GM21423 (cell line): ENCODE measurements around the gene TENM3.

Source experiments
- ATAC-seq: cut with Tn5 transposase; IDR thresholded peaks from one replicate; pipeline ENCODE4 v1.9.1; 2021; ENCODE audit warnings: mild to moderate bottlenecking, moderate library complexity; ENCODE audit not compliant: unreplicated experiment

TENM3 gene

DNA sequence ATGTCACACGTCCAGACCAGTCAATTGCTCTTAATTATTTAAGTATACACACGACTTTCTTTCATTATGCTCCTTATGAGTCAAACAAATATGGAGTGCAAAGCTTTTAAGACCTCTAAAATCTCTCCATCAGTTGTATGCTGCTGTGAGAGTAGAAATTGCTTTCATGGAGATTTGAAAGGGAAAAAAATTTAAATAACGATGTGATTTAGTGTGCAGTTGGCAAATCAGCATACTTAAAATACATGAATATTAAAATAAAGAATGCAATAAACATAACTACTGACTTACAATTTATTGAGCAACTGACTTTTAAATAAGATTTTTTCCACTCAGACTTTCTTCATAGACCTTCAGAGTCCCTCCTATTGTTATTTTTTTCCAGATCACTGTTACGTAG, 9.0 kb downstream of the TENM3 start:
- ATAC-seq, result no peak

DNA sequence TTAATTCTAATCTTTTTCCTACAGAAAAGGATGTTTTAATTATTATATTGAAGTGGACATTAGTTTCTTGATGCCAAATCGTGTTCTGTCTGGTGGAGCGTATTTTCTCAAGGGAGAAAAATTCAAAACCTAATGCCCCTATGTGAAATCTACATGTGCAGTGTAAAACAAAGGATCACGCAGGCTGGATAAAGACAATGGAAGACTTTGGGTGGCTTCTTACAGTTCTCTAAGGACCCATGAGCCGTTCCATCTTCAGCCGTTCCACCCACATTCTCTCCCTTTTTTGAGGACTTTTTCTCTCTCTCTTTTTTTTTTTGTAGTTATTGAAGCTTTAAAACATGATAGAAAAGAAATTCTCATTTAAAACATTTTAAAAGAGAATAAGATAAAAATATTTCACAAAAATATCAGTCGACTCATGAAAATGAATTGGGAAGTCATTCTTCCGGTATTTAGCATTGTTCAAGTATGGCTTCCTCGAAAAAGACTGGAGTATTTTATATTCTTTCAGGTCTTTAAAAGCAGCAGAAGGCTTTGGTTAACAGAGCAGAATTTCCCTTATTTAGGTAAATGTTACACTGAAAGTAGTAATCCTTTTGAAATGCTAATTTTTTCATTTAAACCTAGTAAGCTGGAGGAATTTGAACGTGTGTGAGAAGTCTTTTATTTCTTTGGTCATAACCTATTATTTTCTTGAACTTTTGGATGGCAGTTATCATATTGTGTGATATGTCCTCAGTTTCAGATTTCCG, 11.0 kb downstream of the TENM3 start:
- ATAC-seq, result no peak

DNA sequence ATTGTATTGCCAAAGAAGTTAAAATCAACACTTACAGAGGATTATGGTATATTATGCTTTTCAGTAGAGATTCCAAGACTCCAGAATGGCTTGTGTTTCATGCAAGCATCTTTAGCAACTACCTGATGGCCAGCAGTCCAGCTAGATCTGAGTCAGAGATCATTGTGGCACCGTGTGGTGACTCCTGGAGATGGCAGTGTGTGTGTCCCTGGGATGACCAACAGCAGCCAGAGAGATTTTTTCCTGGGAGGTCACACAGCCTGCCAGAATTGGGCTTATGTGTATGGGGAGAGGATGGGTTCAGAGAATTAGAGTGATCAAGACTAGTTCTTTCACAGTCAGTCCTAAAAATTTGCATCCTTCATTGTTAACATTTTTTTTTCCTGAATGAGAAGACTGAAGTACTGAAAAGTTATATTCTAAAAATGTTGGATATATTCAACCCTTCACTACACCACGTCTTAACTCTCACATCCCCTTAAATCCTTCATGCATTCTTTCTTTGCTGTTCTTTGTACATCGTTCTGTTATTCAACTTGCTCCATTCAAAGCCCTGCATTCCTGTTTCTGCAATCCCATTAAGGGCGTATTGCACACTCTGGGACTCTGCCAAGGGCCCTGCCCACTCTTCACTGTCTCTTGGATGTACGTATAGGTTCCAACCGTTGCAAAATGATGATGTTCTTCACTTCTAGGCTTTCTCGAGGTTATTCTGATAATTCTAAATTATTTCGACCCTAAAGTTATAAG, 12.4 kb downstream of the TENM3 start:
- ATAC-seq, result no peak

DNA sequence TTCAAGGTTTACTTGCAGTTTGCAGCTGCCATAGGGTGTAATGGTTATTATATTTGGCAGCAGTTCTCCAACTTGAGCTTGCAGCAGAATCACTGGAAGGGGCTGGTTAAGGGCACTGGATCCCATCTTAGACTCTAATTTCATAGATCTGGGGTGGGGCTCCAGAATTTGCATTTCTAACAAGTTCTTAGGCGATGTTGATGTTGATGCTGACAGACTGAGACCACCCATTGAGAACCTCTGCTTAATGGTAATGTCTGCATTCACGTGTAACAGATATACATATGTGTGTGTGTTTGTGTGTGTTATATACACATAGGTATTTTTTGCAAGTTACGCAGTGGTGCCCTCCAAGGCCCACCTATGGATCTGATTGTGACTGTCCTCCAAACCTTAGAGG, 13.8 kb downstream of the TENM3 start:
- no peak for ATAC-seq

DNA sequence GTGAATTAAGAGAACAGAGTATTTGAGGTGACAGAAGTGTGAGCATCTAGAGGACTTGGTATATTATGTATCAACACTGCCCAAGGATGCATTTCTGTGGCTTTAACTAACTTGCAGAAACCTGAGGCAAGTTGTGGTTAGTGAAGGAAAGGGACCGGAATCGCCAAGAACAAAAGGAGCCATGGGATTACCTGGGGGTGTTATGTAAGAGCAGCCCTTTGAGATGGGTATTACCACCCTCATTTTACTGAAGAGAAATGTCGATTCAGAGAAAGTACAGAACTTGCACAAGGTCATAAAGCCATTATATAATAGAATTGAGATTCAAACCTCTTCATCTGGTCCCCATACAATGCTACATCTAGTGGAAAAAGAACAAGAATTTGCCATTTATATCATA, 14.3 kb downstream of the TENM3 start:
- ATAC-seq, result no peak

DNA sequence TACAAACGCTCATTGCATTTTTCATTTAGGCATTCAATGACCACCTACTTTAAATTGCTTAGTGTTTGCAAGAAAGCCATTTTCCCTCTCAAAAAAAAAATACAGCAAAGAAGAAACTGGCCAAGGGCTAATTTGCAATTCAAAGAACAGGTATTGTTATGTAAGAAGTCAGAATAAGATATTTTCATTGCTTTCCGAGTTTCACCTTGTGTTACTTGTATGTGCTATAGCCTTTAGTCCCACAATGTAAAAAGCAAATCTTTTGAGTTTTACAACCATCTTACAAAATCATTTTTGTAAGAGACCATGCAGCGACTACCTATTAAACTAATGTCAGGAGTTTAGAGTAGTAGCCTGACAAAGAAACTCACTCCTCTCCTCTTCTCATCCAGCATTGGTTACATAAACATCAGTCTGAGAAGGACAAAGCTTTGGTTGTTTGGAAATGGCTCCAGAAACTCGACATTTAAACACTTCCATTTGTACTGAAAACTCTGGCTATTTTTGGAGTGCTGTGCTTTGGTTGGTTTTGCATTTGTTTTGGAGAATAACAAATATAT, 15.3 kb downstream of the TENM3 start:
- ATAC-seq, result no peak

DNA sequence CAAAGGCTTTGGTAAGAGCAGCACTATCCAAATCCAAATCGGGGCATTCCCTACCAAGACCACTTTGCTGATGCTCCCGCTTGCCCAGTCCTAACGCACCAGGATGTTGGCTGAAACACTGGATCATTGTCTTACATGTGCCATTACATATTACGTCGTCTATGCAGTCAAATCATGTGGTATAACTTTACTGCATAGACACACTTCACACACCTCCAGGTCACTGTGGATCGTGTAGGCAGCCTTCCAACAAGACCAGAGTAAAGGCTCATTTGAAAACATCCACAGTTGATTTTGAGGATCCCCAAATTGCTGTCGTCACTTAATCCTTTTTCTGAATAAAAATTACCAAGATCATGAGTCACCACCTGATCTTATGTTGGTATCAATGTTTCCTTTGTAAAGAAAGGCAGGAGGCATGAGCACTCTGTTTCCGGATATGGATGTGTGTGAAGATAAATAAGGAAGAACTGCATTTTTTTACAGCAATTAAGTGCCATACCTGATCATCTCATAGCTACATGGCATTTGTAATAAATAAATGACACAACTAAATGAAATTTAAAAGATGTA, 18.5 kb downstream of the TENM3 start:
- no peak for ATAC-seq

DNA sequence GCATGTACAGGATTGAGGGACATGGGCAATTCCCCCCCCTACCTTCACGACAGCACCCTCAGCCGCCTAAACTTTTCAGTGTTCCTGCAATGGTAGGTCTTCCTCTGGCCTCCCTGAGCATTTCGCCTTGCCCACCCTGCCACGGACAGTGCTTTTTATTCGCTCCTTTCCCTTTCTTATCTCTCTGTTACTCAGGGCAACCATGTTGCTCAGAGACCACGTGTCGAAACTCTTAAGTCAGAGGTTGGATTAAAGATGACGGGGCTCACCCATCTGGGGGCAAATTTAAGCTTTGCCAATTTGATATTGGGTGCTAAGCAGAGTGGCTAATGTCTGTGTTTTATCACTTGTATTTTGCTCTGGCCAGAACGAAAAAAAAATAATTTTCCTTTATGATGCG, 20.4 kb downstream of the TENM3 start:
- ATAC-seq, result no peak

DNA sequence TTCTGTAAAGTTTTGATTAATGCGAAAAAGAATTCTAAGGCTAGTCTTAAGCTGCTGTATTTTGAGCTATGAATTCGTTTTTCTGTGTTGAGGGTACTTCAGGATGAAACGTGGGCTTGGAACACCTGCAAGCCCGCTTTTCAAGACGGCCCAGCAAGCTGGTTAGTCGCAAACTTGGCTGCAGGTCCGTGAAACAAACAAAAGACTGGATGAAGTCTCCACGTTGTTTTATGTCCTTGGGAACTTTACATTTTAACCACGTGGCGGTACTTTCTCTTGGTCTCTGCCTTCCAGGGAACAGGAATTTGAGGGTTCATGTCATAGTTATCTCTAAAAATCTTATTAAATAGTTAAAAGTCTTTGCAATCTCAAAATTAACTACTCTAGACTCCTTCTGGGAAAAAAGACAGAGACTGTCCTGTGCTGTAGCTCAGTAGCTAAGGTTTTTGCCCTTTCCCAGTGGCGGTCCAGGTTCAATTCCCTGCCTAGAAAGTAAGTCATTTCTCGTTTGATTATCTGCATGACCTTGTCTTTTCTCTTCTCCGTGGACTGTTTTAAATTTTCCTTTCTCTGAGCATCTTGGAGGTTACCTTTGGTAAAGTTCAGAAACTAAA, 21.0 kb downstream of the TENM3 start:
- ATAC-seq, result no peak

DNA sequence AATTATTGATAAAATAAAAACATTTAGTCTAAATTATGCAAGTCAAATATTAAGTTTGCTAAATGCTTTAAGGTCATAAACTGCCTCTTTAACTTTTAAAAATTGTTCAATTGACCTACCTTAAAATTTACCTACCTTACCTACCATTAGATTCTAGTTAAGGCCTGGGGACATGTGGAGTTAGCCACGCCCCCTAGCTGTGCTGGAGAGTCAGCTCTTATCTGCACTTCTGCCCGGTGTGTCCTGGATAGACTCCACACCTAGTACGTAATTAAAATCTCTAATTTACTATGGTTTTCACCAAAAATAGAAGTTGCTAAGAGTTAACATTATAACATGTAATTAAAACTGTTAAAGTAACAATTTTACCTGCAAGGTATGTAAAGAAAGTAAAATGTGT, 22.7 kb downstream of the TENM3 start:
- no peak for ATAC-seq

DNA sequence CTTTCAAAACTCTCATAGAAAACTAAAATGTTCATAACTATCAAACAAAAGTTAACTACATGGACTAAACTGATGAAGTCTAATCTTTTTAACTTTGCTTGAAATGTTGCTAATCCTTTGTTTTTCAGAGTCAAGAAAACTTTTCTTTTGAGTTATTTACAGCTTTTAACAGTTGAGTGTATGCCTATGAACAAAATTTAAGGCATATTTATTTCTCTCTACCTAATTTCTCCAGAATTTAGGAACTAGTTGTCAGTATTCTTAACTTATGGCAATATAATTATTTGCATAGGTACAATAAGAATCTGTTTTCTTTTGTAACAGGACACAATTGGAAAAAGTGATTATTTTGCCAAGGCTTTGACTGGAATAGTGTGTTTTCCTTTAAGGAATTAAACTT, 23.8 kb downstream of the TENM3 start:
- ATAC-seq, result no peak

DNA sequence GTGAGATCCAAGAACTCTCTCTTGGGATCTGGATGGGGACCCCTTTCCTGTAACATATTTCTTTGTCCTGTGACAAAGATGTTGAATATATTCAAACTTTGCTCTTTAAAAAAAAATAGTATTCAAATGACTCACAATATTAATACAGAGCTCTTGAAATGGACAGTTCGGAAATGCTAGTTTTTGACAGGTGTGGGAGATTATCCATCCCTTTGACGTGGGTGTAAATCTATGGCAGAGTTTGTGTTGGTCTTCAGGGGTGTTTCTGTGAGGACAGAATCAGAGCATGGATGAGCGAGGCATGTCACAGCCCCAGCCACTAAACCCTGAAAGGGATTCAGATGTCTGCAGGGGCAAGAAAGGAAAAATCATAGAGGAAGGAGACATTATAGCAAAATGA, 25.8 kb downstream of the TENM3 start:
- ATAC-seq, result no peak

DNA sequence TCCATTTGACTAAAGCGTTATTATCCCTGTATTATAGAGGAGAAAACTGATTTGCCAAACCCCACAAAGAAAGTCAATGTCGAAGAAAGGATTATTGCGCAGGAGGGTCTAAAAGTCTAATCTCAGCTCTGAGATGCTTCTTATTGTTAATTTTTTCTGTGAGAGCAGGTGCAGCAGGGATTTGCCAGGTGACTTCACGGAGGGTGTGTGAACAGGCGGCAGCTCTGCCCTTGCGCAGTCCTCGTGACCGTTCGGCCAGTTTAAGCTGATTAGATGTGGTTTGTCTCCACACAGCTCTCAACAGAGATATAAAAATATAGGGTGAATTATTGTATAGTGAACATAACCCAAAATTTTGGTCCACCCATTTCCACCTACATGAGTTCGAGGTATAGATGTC, 28.5 kb downstream of the TENM3 start:
- no peak for ATAC-seq

DNA sequence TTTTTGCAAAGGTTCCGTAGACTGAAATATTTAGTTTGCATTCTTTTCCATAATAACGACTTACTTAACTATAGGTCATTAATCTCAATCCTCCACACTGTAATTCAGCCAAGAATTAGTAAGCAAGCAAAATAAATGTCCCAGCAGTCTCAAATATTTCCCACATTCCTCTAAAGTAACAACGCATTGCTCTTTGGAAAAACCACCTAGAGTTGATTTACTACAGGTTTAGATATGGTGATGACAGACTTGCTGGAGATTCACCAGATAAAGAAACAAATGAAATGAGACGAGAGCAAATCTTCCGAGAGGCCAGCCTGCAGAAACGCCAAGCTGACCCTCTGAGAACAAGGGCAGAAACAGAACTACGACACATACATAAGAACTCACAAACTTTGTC, 28.9 kb downstream of the TENM3 start:
- no peak for ATAC-seq

DNA sequence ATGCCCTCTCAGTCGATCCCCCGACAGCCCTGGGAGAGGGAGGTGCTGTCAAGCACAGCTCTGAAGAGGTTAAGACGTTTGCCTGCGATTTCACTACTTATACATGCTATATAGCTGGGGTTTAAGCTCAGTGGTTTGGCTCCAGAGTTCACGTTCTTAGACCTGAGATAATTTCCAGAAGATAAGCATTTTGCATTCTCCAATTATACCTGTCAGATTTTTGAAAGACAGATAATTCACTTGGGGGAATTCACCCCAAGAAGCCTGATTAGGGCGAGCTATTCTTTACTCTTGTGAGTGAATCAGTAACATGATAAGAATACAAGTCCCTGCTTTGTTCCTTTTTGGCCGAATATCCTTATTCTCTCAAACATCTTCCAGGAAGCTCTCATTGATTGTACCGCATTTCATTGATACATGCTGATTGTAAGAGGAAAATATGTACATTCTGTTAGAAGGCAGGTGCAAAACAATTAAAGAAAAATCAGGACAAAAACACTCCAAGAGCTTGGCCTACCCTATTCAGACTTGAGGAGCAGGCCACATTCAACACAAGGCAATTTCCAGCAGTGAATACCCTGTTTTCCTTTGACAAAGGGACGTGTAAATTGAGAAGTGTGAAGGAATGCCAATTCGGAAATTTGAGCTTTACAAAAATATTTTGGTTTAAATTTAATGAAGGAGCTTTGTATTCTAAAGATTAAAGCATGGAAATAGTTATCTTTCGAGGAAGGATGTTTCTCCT, 30.2 kb downstream of the TENM3 start:
- ATAC-seq, result no peak

DNA sequence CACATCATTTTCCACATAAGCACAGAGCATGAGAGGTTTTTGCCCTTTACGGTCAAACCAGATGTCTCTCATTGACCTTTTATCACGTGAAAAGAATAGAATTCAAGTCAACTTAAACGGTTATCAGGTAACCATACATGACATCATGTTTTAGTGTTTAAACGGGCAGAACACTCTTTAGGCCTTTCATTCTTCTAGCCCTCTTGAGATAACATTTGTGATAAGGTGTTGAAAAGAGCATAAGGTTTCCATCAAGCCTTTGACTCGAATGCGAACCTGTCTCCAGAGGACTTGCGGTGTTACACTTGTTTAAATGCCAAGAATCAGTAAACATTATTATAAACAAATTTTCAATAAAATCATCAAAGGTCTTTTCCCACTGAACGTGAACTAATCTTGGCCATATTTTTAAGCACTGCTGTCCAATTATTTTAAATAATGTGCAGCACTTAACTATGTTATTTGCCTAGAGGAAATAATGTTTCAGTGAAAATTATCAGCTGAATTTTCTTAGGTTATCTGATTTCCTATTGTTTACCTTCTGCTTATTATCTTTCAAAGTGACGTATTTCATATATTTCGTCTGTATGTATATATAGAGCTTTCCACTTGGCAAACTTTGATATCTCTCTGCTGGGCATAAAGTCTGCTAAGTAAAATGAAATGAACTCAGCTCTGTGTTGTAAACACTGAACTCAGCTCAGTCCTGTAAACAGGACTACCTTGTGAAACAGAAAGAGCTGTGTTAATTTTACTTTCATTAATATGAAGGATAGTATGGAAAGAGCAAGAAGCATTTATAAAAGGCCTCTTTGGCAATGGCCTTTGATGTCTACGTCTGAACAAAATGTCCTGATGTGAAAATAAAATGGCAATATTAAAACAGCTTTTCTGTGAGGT, 33.3 kb downstream of the TENM3 start:
- ATAC-seq, result no peak

DNA sequence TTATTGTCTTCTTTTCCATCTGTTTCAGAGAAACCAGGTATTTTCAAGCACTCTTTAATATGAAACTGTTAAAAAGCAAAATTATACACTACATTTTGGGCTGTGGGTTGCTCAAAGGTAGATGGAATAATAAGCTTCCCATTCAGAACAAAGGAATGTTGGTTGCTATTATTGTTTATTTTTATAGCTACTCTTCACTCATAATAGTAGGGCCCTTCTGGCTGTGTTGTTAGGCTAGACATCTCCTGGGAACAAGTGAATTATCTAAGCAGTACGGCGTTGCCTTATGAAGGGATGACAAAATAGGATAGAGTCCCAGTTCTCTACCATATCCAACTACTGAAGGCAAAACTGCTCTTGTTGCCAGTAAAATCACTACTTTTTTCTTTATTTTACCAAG, 34.2 kb downstream of the TENM3 start:
- ATAC-seq, result no peak

DNA sequence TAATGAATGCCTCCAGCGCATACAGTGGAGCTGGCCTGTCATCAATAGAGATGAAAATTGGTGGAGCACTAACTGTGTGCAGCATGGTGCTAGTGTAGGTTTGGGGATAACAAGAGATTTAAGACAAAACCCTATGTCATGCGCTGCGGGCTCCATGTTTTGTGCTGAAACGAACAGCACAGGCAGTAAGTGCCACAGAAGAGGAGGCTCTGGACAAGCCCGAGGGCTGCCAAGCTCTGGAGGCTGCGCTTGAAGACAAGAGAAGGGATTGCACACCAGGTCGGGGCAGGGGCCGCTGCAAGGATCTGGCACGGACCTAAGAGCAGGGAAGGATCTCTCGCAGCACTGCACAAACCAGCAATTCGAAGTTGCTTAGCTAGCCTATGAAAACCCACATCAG, 35.5 kb downstream of the TENM3 start:
- ATAC-seq, result no peak

DNA sequence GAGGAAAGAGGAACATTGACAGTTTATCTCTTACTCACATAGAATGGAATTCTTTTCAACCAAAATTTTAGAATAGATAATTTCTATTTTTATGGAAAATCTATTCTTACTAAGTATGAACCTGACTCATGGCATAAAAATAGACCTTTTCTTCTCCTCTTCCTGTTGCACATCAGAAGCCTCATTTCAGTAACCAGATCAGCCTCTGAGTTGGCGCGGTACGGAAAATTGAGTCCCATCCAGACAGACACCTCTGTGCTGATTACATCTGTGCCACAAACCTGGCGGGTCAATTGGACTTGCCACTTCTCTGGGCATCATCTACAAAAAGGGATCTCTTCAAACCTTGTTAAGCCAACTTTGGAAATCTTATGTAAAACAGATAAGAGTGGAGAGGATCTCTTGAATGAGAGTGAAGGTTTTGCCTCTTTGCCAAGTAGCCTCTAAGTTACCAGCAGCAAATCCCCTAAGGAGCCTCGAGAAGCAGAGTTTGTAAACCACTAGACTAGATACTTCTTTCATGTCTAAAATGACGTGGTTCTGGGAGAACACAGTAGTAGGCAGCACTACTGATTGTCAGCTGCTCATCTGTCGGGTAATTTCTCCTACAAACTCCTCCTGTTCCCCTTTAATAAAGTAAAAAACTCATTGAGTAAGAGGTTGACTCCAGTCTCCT, 37.4 kb downstream of the TENM3 start:
- ATAC-seq, result no peak
